ENCODE measurements around the gene LSP1.

LSP1 gene

DNA sequence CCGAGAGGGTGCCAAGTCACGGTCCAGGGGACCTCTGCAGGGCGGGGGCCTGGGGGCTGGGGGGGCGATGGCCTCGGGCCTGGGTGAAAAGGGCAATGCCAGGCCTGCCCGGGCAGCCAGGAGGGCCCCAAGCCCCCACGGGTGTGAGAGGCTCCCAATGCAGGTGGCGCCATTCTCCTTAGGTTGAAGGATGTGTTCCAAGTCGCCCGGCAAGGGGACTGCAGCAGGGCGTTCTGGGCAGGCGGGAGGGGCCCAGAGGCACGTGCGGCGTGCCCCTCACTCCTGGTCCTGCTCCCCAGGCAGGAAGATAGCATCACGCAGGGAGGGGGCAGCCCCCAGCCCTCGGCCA, 14.8 kb upstream of the LSP1 start:
- no peak for DNase-seq

DNA sequence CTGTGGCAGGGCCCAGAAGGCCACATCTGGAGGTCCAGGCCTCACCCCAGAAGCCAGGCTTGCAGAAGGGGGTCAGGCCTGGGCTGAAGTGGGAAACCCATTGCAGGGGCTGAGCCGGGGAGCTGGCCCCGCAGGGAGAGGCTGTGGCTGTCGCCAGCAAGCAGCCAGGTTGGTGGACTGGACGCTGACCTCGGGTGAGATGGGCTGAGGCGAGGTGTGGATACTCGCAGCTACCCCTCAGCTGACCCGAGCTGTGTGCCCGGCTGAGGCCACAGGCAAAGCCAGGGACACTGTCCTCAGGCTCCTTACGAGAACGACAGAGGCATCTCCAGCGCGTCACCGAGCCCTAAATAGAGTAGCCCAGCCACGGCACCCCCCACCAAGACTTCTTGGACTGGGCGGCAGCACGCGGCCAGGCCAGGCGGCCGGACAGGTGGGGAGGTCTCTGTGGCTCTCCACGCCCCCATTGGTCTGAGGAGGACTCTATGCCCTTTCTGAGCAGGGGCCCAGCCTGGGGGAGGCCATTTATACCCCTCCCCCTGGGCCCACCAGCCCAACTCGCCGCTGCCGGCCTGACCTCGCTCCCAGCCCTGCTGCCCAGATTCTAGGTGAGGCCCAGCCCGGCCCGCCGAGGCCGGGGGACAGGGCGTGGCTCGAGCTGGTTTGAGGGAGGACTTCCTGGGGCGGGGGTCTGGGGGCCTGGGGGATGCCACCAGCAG, 14.3 kb upstream of the LSP1 start, which contains the start of gene TNNI2:
TNNI2 (plus strand) TSS at position 556 of the 719 bp plus-strand sequence. CDS start 716 bp downstream, outside the sequence.
- no peak for DNase-seq

DNA sequence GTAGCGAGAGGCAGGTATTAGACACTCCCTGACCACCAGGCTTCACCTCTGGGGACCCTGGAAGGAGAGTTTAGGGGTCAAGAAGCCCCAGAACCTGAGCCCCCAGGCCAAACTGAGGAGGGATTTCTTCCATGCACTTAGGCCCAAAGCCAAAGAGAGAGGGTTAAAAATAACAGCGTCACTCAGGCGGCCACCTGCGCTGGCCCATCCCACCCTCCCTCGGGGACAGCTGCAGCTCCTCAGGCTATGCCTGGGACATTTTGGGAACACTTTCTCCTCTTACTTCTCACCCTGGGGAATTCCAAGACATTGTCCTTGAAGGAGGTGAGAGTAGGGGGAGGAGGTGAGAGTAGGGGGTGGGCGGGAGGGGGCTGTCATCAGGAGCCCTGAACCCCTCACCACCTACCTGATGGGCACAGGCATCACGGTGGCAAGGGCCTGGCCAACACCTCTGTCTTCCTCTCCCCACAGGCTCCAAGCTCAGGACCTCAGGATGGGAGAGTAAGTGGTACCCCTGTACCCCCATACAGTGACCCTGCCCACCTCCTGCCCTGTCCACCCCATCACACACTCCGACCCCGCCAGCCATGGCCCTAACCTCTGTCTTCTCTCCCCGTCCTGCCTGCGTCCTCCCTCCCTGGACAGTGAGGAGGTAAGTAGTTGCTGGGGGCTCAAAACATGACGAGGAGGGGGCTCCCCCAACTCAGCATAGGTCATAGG, 13.5 kb upstream of the LSP1 start:
- DNase-seq = no peak

DNA sequence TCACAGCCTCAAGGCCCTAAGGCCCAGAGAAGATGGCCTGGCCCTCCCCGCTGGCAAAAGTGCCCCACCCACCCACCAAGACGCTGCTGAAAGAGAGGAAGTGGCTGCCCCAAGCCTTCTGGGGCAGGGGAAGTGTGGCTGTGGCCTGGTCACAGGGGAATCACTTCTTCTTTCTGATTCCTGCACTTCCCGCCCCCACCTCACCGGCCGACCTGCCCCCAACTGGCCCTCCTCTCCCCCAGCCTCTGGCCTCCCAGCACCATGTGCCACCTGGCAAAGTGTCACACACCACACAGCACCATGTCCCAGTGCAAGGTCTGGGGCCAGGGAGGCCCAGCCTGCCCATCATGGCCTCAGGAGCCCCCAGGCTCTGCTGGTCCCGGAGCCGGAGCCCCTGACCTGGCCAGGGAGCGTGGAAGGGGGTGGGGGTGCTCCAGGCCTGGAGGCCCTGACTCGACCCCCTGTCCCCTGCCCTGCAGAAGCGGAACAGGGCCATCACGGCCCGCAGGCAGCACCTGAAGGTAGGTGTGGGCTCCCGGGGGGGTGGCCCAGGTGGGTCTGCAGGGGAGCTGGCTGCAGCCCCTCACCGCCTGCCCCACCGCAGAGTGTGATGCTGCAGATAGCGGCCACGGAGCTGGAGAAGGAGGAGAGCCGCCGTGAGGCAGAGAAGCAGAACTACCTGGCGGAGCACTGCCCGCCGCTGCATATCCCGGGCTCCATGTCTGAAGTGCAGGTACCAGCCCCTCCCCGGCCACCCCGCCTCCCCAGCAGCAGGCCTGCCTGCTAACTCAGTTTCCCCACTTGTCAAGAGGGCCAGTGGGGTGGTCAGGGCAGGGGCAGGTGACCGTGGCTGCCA, 12.7 kb upstream of the LSP1 start:
- no peak for DNase-seq

DNA sequence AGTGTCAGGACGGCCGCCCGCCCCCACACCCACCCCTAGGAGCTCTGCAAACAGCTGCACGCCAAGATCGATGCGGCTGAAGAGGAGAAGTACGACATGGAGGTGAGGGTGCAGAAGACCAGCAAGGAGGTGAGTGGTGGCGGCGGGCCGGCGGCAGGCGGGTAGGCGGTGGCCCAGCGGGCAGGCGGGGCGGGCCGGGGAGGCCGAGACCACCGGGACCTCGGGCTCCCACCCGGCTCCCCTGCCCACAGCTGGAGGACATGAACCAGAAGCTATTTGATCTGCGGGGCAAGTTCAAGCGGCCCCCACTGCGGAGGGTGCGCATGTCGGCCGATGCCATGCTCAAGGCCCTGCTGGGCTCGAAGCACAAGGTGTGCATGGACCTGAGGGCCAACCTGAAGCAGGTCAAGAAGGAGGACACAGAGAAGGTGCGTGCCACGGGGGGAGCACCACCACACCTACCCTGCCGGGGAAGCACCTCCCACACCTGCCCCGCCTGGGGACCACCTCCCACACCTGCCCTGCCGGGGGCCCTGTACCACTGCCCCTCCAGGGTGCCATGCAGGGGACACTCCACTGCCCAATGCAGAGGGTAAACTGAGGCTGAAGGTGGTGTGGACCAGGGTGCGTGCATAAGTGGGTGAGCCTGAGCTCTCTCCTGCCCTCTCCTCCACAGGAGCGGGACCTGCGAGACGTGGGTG, 12.0 kb upstream of the LSP1 start:
- no peak for DNase-seq

DNA sequence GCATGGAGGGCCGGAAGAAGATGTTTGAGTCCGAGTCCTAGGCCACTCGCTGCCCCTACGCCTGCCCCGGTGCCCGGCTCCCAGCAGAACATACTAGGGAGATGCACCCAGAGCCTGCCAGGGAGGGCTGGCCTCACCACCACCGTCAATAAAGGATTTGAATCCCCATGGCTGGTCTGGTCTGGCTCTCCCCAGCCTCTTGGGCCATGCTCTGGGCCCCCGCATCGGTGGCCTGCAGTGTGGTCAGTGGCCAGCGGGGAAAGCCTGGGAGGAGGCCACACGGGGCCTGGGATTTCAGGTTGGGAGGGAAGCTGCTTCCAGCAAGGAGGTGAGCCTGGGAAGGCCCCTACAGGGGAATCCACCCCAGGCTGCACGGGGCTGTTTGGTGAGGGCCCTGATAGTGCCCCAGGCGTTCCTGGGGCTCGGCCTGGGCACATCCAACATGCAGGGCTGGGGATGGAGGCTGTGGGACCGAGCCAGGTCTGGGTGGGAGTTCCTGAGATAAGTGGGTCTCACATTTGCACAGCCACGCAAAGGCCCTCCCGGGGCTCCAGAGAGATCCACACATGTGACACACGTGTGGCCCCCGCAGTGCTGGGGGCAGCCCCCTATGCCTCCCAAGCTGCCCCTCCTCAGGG, 11.3 kb upstream of the LSP1 start:
- DNase-seq = no peak

DNA sequence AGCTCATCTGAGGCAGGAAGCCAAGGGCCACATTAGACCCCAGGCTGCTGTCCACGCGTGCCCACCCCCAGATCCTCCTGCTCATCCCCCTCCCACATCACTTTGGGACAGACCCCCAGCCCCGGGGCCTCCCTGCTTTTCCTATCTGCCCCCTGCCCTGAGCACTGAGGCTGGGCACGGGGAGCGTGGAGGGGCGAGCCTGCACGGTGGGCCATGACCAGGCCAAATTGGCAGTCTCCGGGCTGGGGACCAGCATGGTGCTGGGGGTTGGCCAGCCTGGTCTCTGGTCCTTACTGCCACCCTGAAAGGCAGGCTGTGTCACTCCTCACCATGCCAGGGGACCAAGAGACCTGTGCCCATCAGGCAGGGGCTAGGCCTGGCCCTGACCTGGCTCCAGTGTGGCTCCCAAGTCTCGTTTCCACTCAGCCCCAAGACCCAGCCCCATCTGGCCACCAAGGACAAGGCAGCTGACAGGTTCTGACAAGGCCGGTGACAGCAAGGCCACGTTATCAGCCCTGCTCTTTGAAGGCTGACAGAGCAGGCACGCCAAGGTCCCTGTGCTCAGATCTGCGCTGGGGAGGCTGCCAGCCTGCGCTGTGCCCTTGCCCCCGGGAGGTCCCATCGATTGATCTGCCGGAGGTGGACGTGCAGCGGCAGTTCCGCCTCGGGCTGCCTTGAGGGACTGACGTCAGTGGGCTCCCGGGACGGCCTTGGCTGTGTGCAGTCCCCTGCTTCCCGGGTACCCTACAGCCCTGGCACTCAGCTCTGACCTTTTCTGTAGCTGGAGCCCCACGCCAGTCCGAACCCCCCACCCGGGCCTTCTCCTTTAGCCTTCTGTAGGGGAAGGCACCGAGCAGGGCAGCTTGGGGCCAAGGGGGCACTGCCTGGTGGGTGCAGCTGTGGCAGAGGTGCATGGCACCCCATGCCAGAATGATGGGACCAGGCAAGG, 10.5 kb upstream of the LSP1 start:
- DNase-seq = no peak

DNA sequence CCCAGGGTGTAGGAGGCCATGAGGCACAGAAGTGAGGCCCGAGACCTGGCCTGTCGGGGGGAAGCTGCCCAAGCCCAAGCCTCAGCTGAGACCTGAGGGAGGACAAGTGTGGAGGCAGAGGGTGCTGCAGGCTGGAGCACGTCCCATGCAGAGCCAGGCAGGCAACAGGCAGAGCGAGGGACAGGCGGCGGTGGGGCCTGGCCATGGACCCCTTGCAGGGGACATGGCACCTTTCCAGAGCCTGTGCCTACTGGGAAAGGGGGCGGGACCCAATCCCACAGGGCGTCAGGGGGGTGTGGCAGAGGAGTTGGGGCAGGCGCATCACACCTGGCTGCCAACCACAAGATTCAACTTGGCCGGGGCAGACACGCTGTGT, 9.8 kb upstream of the LSP1 start:
- no peak for DNase-seq

DNA sequence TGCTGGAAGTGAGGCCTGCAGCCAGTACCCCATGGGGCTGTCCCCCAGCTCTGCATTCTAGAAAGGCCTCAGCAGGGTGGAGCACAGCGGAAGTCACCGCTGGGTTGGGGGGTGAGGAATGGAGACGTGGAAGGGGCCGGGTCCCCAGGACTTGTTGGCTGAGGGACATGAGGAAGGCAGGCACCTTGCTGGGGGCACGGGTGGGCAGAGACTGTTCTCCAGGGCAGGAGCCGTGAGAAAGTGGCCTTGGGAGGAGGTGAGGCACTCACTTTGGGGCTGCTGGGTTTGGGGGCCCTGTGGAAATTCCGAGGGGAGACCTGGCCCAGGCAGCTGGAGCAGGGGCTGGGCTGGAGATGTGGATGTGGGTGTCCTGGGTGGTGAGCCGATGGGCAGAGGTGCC, 9.1 kb upstream of the LSP1 start:
- DNase-seq = no peak

DNA sequence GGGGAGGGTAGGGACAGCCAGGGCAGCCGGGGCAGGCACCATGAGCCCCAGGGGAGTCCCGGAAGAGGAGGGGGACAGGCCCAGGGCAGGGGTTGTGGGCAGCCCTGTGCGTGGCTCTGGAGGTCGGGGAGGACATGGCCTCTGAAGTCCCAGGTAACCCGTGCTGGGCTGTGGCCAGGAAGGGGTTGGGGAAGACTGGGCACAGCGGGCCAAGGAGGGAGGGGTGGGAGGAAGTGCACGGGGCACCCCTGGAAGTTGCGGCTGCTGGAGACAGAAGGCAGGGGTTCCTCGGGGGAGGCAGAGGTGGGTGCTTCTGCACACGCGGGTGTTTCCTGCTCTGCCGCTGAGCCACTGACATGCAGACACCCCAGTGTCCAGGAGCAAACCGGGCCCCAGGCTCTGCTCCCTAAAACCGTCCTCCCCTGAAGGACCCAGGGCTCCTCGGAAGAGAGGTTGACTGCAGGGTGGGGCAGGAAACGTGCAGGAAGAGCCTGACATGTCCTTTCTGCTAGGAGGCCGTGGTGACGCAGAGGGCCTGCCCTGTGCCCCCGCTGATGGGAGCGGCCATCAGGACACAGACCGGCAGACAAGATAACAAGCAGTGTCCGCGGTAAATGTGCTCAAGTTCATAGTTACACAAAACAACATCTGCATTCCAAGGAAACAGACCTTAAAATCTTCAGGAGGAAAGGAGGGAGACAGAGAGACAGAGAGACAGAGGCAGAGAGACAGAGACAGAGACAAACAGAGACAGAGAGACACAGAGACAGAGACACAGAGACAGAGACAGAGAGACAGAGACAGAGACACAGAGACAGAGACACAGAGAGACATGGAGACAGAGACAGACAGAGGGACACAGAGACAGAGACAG, 8.4 kb upstream of the LSP1 start:
- DNase-seq = no peak

DNA sequence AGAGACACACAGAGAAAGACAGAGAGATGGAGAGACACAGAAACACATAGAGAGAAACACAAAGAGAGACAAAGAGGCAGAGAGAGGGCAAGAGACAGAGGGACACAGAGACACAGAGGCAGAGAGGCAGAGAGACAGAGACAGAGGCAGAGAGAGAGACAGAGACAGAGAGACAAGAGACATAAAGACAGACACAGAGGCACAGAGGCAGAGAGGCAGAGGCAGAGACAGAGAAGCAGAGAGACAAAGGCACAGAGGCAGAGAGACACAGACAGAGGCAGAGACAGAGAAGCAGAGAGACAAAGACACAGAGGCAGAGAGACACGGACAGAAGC, 7.8 kb upstream of the LSP1 start:
- no peak for DNase-seq

DNA sequence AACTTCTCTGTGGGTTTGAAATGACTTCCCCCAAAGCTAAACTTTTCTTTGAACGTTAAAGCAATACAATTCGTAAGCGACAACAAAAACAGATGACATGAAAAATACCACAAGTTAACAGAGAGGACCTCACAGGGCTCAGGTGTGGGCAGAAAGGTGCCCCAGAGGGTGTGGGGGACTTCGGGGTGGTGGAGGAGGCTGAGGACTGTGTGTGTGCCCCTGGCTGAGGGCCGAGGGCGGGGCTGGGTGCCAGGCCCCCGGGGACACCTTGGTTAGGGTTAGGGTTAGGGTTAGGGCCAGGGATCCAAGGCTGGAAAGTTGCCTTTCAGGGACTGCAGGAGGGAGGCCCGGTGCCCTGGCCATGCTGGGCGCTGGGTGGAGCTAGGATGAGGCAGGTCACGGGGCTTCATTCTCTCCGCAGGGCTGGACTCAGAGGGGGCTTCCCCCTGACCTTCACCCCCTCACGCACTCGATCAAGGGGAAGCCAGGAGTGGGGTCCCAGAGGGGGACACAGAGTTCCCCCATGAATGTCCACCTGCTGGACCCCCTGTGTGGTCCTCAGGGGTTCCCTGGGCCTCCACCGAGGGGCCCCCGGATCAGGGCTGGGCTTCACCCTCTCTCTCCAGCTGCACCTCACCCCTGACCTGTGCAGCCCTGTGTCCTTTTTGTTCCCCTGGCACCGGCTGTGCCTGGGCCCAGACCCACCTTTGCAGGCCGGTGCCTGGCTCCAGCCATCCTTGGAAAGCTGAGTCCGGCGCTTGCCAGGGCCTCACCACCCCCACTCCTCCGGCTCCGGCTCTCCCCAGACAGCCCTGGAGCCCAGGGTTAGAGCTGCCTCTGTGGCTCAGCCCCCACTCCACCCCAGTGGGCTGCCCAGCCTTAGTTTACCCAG, 7.1 kb upstream of the LSP1 start:
- no peak for DNase-seq

DNA sequence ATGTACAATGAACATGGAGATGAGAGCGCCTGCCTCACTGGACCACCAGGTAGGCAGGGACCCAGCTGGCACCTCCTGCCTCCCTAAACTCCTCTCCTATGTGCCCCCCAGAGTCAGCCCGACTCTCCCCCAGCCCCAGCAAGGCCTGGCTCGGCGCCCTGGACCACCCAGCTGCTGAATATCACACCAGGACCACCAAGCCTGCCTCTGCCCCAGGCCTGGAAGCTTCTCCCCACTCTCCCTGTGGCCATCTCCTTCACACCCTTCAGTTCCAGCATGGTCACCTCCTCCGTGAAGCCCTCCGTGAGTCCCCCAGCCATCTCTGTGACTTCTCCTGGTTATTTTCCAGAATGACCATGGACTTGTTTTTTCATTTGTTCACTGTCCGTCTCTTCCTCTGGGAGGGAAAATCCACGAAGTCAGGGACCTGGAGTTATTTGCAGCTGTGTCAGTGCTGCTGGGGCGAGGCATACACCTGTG, 6.4 kb upstream of the LSP1 start:
- no peak for DNase-seq

DNA sequence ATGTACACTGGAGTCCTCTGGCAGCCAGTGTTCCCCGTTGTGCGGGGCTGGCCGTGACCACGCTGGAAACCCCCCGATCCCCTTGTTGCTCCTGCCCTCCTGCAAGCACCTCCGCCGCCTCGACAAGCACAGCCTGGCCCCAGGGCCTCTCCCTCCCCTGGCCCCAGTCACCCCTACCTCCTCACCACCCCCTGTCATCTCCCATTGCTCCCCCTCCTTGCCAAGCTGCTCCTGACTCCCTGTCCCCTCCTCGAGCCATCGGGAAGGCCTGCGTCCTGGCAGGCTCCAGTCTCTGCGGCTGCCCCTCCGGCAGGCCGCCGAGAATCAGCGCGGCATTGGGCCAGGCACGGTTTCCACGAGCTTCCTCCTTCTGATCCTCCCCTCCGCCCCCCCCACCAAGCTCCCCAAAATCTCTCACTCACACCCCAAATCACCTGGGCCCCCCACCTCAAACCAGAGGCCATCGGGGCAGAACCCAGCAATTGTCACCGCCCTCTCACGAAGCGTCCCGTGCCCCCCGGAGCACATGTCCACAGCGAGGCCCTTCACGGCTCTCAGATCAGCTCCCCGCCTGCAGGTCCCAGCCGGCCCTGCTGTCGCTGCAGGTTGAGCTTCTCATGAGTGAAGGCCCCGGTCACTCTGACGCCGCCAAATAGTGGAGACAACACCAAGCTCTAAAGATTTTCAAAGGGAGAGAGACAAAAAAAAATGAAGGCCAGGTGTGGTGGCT, 5.7 kb upstream of the LSP1 start:
- DNase-seq = no peak

DNA sequence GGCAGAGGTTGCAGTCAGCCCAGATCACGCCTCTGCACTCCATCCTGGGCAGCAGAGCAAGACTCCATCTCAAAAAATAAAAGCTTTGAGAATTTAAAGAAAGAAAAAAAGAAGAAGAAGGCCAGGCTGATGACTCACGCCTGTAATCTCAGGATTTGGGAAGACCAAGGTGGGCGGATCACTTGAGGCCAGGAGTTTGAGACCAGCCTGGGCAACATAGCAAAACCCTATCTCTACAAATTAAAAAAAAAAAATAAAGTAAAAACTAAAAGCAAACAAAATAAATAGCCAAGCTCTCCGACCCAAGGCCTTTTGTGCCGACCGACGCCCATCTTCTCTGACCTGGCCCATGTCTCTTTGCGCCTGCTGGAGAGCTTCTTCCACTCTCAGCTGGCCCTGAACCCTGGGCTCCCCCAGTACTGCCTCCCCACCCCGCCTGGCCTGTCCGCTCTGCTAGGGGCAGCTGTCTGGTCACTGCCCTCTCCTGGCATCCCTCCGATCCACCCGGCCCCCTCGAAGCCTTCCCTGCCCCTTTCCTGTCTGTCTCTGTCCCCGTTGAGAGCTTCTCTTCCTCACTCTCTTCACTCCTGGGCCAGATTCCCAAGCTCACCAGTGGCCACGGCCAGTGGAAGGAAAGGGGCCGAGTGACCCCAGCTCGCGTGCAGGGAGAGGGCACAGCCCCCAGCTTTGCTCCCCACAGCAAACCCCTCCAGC, 4.8 kb upstream of the LSP1 start:
- no peak for DNase-seq

DNA sequence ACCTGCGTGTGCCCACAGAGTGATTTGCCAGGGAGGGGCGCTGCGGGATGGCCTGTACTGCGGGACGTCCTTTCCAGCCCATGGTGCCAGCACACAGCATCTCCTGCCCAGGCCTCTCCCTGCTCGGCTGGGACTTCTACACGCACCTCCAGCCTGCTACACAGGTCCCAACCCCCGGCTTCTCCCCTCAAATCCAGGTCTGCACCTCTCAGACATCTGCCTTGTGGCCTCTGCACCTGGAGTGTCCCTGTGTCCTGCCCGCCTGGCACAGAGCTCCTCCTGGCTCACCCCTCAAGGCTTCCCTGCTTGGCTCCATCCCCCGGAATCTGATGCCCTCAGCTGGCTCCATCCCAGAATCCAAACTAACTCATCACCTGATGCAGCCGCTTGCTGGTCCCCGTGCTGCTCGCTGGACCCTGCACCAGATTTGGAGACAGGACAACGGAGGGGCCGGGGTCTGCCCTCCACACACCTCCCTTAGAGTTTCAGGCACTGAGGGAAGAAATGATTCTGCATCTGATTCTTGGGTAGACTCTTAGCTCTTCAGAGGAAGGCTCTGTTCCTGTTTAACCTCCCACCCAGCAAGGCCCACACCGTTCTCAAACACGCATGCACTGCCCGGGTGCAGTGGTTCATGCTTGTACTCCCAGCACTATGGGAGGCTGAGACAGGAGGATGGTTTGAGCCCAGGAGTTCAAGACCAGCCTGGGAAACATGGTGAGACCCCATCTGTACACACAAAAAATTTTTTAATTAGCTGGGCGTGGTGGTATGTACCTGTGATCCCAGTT, 4.0 kb upstream of the LSP1 start:
- no peak for DNase-seq
